ENCODE results near the gene ANKRD52.
A peak's percentile ranks its signal among the peaks of the same experiment; 100 is the strongest.

GRCh38 chr12:56299853-56300643 is 41.9 kb upstream of the ANKRD52 start, which contains the start of gene CS:
- peak; percentile 87 to 89 for TF ChIP-seq POLR2A (IDR thresholded peaks at IDR 0.05)
- TF ChIP-seq CTCF (IDR thresholded peaks at IDR 0.05): no peak

Data from Peyer's patch (tissue), 4 donors.